ENCODE data around the gene DPEP1.

DNA sequence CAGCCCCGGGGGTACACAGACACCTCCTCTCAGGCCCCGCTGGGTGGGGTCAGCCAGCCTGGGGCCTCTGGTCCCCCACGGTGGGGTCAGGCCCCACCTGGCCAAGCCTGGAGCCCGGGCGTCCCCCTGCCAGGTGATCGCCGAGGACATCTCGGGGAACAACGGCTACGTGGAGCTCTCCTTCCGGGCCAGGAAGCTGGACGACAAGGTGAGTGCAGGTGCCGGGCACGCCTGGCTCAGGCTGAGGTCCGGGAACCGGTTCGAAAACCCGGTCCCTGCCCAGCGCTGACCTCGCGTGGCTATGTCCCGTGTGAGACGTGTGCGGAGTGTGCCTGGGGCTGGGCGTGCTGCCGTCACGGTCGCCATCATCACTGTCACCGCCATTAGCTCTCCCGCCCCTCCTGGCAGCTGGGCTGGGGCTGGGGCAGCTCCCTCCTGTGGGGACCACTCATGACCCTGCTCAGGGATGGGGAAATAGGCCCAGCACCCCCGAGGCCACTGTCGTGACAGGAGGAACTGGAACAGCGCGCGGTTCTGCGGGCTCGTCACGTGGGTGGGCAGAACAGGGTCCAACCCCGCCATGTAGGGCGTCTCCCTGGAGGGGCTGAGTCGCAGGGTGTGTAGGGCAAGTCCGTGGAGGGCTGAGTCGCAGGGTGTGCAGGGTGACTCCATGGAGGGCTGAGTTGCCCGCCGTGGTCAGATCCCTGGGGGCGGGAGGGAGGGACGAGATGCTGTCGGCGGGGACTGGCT, 29.4 kb upstream of the DPEP1 start:
- TF ChIP-seq, protein P1, sequence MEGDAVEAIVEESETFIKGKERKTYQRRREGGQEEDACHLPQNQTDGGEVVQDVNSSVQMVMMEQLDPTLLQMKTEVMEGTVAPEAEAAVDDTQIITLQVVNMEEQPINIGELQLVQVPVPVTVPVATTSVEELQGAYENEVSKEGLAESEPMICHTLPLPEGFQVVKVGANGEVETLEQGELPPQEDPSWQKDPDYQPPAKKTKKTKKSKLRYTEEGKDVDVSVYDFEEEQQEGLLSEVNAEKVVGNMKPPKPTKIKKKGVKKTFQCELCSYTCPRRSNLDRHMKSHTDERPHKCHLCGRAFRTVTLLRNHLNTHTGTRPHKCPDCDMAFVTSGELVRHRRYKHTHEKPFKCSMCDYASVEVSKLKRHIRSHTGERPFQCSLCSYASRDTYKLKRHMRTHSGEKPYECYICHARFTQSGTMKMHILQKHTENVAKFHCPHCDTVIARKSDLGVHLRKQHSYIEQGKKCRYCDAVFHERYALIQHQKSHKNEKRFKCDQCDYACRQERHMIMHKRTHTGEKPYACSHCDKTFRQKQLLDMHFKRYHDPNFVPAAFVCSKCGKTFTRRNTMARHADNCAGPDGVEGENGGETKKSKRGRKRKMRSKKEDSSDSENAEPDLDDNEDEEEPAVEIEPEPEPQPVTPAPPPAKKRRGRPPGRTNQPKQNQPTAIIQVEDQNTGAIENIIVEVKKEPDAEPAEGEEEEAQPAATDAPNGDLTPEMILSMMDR (conservative IDR thresholded peaks at IDR 0.05; ENCODE audit: low read depth in 2 of 2), result no peak
- TF ChIP-seq EZH2phosphoT487 (IDR thresholded peaks at IDR 0.05; ENCODE audit: unreplicated experiment) (no peak), POLR2AphosphoS5 (IDR thresholded peaks at IDR 0.05; ENCODE audit: low read depth) (no peak), EZH2 (IDR thresholded peaks at IDR 0.05; ENCODE audit: low read depth, unreplicated experiment) (no peak), ZNF331 (CRISPR knock-in tag; IDR thresholded peaks at IDR 0.05; ENCODE audit: low read depth) (no peak), CREB1 (CRISPR knock-in tag; IDR thresholded peaks at IDR 0.05; ENCODE audit: low read depth) (no peak), ZNF114 (CRISPR knock-in tag; IDR thresholded peaks at IDR 0.05) (no peak)

Measured in GM23338 (cell line).